ENCODE data around the gene SLC43A2.

The SLC43A2 gene

DNA sequence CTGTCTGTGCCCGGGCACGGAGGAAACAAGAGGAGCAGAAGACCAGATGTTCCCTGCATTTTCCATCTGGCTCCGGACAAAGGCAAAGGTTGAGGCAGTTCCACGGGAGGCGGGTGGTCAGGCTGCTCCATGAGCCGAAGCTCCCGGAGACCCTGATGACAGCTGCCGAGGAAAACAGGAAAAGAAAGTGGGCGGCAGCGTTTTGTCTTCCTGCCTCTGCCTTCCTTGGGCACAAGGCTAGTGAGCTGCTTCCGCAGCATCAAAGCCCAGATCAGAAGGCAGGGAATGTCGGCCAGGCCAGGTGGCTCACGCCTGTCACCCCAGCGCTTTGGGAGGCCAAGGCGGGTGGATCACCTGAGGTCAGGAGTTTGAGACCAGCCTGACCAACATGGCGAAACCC is 16.2 kb downstream of the SLC43A2 start:
- peaks cover 87% of the 10 kb centered on the region for H3K36me3 ChIP-seq
- peak overlapping the region in 1 of 2 experiments; percentile 28 for H3K4me3 ChIP-seq (ENCODE audit: low read depth in 1 of 2, low read length in 1 of 2)
- TF ChIP-seq, protein P1, sequence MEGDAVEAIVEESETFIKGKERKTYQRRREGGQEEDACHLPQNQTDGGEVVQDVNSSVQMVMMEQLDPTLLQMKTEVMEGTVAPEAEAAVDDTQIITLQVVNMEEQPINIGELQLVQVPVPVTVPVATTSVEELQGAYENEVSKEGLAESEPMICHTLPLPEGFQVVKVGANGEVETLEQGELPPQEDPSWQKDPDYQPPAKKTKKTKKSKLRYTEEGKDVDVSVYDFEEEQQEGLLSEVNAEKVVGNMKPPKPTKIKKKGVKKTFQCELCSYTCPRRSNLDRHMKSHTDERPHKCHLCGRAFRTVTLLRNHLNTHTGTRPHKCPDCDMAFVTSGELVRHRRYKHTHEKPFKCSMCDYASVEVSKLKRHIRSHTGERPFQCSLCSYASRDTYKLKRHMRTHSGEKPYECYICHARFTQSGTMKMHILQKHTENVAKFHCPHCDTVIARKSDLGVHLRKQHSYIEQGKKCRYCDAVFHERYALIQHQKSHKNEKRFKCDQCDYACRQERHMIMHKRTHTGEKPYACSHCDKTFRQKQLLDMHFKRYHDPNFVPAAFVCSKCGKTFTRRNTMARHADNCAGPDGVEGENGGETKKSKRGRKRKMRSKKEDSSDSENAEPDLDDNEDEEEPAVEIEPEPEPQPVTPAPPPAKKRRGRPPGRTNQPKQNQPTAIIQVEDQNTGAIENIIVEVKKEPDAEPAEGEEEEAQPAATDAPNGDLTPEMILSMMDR (IDR thresholded peaks at IDR 0.05) = no peak

DNA sequence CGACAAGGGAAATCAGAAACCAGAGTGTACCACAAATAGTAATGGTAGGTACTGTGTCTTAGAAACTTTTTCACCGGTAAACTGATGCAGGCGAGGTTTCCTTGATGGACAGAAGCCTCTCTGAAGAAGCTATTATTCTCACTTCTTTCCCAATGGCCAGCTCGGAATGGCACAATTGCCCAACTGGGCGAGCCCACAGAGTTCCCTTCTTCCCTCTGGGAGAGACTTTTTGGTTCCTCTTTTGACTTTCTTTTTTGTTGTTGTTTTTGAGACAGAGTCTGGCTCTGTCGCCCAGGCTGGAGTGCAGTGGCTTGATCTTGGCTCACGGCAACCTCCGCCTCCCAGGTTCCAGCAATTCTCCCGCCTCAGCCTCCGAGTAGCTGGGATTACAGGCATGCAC is 16.9 kb downstream of the SLC43A2 start:
- TF ChIP-seq, protein P1 (IDR thresholded peaks at IDR 0.05) = no peak
- H3K4me3 ChIP-seq (ENCODE audit: low read depth in 1 of 2, low read length in 1 of 2) = peak overlapping the region in 1 of 2 experiments; percentile 28
- peak overlapping the region; percentile 84 for H3K27ac ChIP-seq
- no peaks in the 10 kb centered on the region for H3K9me3 ChIP-seq
- H3K27me3 ChIP-seq = no peaks in the 10 kb centered on the region
- peaks cover 83% of the 10 kb centered on the region for H3K36me3 ChIP-seq
- peaks cover 28 to 36% of the 10 kb centered on the region in 2 experiments for H3K4me1 ChIP-seq (ENCODE audit: control insufficient read depth in 1 of 2, insufficient read depth in 1 of 2, low read depth in 1 of 2, low read length in 1 of 2)

More for the DNA sequence above, 16.2 kb downstream of the SLC43A2 start:
- Histone ChIP-seq H3K27me3 (no peaks in the 10 kb centered on the region), H3K9me3 (no peaks in the 10 kb centered on the region), H3K4me1 (ENCODE audit: control insufficient read depth in 1 of 2, insufficient read depth in 1 of 2, low read depth in 1 of 2, low read length in 1 of 2) (peaks cover 22 to 29% of the 10 kb centered on the region in 2 experiments), H3K27ac (peak overlapping the region; percentile 84)

DNA sequence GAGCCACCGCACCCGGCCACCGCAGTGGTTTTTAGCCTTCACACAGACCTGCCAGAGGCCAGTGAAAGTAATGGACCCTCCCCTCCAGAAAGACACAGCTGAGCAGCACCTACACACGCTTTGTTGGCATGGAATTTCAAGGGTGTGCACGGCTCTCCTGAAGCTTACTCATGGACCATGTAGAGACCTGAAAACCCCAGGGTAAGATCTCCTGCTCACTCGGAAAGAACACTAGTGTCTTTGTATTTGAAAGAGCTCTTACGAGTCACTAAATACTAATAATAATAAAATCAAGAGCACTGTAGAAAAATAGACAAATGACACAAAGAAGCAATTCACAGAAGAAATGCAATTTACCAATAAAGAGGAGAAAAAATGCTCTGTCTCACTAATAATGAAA is 20.0 kb downstream of the SLC43A2 start:
- peaks cover 83% of the 10 kb centered on the region for H3K36me3 ChIP-seq
- no peak overlapping the region for H3K4me3 ChIP-seq (ENCODE audit: low read depth in 1 of 2, low read length in 1 of 2)
- H3K4me1 ChIP-seq (ENCODE audit: control insufficient read depth in 1 of 2, insufficient read depth in 1 of 2, low read depth in 1 of 2, low read length in 1 of 2) = peaks cover 31 to 41% of the 10 kb centered on the region in 2 experiments
- peaks cover 24% of the 10 kb centered on the region for H3K27me3 ChIP-seq
- H3K27ac ChIP-seq = peak overlapping the region; percentile 82
- TF ChIP-seq, protein P1 (IDR thresholded peaks at IDR 0.05) = no peak
- no peaks in the 10 kb centered on the region for H3K9me3 ChIP-seq

DNA sequence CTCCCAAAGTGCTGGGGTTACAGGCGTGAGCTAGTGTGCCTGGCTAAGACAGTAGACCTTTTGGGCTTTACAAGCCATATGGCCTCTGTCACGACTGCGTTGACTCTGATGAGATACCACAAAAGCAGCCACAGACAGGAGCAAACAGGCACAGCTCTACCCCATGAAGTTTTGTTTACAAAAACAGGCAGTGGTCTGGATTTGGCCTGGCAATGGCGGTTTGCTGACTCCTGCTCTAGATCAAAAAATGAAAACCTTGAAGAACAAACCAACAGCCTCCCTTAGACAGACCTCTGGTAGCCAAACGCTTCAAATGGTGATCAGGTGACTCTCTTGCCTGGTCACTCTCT is 20.7 kb downstream of the SLC43A2 start:
- H3K27ac ChIP-seq = peak overlapping the region; percentile 82

DNA sequence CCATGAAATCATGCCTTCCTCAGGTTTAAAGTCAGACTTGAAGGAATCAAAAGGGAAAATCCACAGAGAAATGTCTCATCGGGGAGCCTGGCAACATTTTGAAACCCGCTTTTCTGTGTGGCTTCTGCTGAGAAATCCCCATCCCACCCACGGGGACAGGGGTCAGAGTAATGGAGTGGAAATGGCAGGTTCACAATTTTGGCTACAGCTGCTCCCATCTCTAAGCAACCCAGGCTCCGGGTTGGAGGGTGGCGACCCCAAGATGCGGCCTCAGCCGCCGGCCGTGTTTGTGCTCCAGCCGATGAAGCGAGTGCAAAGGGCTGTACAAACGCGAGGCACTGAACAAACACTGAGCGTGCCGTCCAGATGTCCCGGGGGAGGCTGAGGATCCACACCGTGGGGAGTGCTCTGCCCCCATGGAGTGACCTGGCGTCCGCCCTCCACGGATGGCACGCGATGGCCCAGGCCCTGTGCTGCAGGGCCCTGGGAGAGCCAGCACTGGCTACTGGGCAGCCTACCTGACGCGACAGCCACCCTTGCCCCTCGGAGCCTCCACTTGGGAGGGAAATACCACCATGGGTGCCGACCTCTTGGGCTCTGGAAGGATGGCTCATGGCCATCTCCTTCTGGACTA is 22.2 kb downstream of the SLC43A2 start:
- peaks cover 21 to 31% of the 10 kb centered on the region in 2 experiments for H3K4me1 ChIP-seq (ENCODE audit: control insufficient read depth in 1 of 2, insufficient read depth in 1 of 2, low read depth in 1 of 2, low read length in 1 of 2)
- TF ChIP-seq, protein P1 (IDR thresholded peaks at IDR 0.05) = no peak
- H3K27ac ChIP-seq = peak overlapping the region; percentile 82
- peaks cover 24% of the 10 kb centered on the region for H3K27me3 ChIP-seq
- H3K9me3 ChIP-seq = peaks cover 10% of the 10 kb centered on the region
- peak overlapping the region in 1 of 2 experiments; percentile 12 for H3K4me3 ChIP-seq (ENCODE audit: low read depth in 1 of 2, low read length in 1 of 2)
- H3K36me3 ChIP-seq = peaks cover 79% of the 10 kb centered on the region

More for the DNA sequence above, 20.7 kb downstream of the SLC43A2 start:
- Histone ChIP-seq H3K36me3 (peaks cover 82% of the 10 kb centered on the region), H3K27me3 (peaks cover 24% of the 10 kb centered on the region), H3K9me3 (no peaks in the 10 kb centered on the region), H3K4me3 (ENCODE audit: low read depth in 1 of 2, low read length in 1 of 2) (no peak overlapping the region), H3K4me1 (ENCODE audit: control insufficient read depth in 1 of 2, insufficient read depth in 1 of 2, low read depth in 1 of 2, low read length in 1 of 2) (peaks cover 31 to 41% of the 10 kb centered on the region in 2 experiments)
- TF ChIP-seq, protein P1 (IDR thresholded peaks at IDR 0.05) = no peak
